K562 (cell line): ENCODE measurements around the gene PLEKHS1. TPM values are rescaled to one million over a fixed set of nuclear protein-coding genes. Genes with fewer than 3 reads are reported as not detected.

Experiments
- ATAC-seq: fragments of 200-7000 bp; cut with Tn5 transposase; 3 replicates; pipeline ENCODE4 v1.9.1; 2020; ENCODE audit warnings: moderate library complexity
- BruUV-seq: library from RNA; stranded (reverse); fragments of 400-500 nt; replicated peaks from 2 replicates; lab custom pipeline; 2021; lab: Mats Ljungman, UMichigan
- CTCF ChIA-PET: fragments of 300-600 bp; formaldehyde crosslinking; extraction: SDS; loops from one replicate; lab custom pipeline; 2021; ENCODE audit warnings: low intra/inter-chr PET ratio; lab: Yijun Ruan, JAX
- POLR2A ChIA-PET: fragments of 300-600, 350-650 bp; sonication (Branson Sonifier 250); formaldehyde crosslinking; extraction: SDS; loops from one replicate; lab custom pipeline; 2021; ENCODE audit warnings: antibody characterized with exemption, inconsistent platforms; lab: Yijun Ruan, JAX
- DNase-seq, 4 experiments: peaks; one replicate each; pipeline versions ENCODE4 v3.0.0 to v3.0.0-alpha.2; 2011 to 2018; ENCODE audit warnings: low spot score in 3 of 4, mixed read lengths in 3 of 4; ENCODE audit errors: extremely low read depth in 1 of 4
- FAIRE-seq: peaks from 2 replicates; lab custom pipeline; 2011; peaks lifted over from hg19 to GRCh38; lab: Jason Lieb, UNC
- H2AFZ ChIP-seq: 2 replicates; pipeline ENCODE4 v1.6.0; 2011; ENCODE audit warnings: low read depth, low read length, control low read depth, inconsistent platforms
- H3K27ac ChIP-seq: fragments of 200-600 bp; 3 replicates; pipeline ENCODE4 v1.8.0; 2011; ENCODE audit warnings: low read depth, mild to moderate bottlenecking, control low read depth, inconsistent platforms, low read length, moderate library complexity, mixed read lengths; ENCODE audit errors: extremely low read depth
- H3K27me3 ChIP-seq, 2 experiments: fragments of 300-600 bp in 1 of 2; 2 replicates in 1 of 2; 3 replicates in 1 of 2; pipeline versions ENCODE4 v1.6.0 to v1.8.0; 2011; ENCODE audit warnings: inconsistent platforms in 2 of 2, low read length in 2 of 2, mild to moderate bottlenecking in 1 of 2, mixed read lengths in 1 of 2, moderate library complexity in 1 of 2; ENCODE audit not compliant: control insufficient read depth in 2 of 2, insufficient read depth in 2 of 2
- H3K36me3 ChIP-seq: fragments of 300-600 bp; 3 replicates; pipeline ENCODE4 v1.8.0; 2011; ENCODE audit warnings: mild to moderate bottlenecking, low read length, inconsistent platforms; ENCODE audit not compliant: control insufficient read depth, insufficient read depth
- H3K4me1 ChIP-seq, 2 experiments: fragments of 200-600 bp in 1 of 2; replicated peaks in 1 of 2; 2 replicates in 1 of 2; 3 replicates in 1 of 2; pipeline versions ENCODE4 v1.5.1 to v1.8.0; 2011; ENCODE audit warnings: inconsistent platforms in 2 of 2, low read length in 2 of 2, mild to moderate bottlenecking in 1 of 2, mixed read lengths in 1 of 2, moderate library complexity in 1 of 2; ENCODE audit not compliant: control insufficient read depth in 2 of 2, insufficient read depth in 2 of 2
- H3K4me2 ChIP-seq: 2 replicates; pipeline ENCODE4 v1.6.1; 2011; ENCODE audit warnings: low read length, control low read depth, inconsistent platforms, mixed read lengths; ENCODE audit not compliant: insufficient read depth
- H3K4me3 ChIP-seq: fragments of 200-600 bp; sonication (generic), shearing (Covaris generic); 2 replicates; pipeline ENCODE4 v1.5.1; 2016; ENCODE audit warnings: control low read depth, inconsistent platforms
- H3K79me2 ChIP-seq: fragments of 200-600 bp; 3 replicates; pipeline ENCODE4 v1.8.0; 2011; ENCODE audit warnings: low read length, inconsistent platforms; ENCODE audit not compliant: control insufficient read depth, insufficient read depth
- H3K9ac ChIP-seq, 2 experiments: 2 replicates each; pipeline versions ENCODE4 v1.6.0 to v1.6.1; 2011; ENCODE audit warnings: low read depth in 2 of 2, low read length in 2 of 2, control low read depth in 1 of 2, inconsistent platforms in 1 of 2, mild to moderate bottlenecking in 1 of 2, mixed read lengths in 1 of 2; ENCODE audit not compliant: insufficient read depth in 1 of 2
- H3K9me1 ChIP-seq: one replicate; pipeline ENCODE4 v1.6.0; 2011; ENCODE audit warnings: inconsistent platforms, mild to moderate bottlenecking, low read length, moderate library complexity; ENCODE audit not compliant: control insufficient read depth, insufficient read depth
- H3K9me3 ChIP-seq: replicated peaks from 2 replicates; pipeline ENCODE4 v1.5.1; 2011; ENCODE audit warnings: low read depth, low read length, inconsistent platforms; ENCODE audit not compliant: control insufficient read depth, insufficient read depth
- H4K20me1 ChIP-seq: replicated peaks from 2 replicates; pipeline ENCODE4 v1.6.1; 2011; ENCODE audit warnings: low read length, inconsistent platforms, mixed read lengths; ENCODE audit not compliant: control insufficient read depth, insufficient read depth
- CBFB ChIP-seq: sonication (generic); formaldehyde crosslinking; IDR thresholded peaks from 2 replicates; pipeline ENCODE4 v1.4.0; 2020; ENCODE audit warnings: mild to moderate bottlenecking, missing genetic modification reagents
- CBX1 ChIP-seq: sonication (generic); IDR thresholded peaks from 2 replicates; pipeline ENCODE4 v1.6.1; 2016; ENCODE audit warnings: antibody characterized with exemption, low read depth, mild to moderate bottlenecking
- CBX2 ChIP-seq: fragments of 200-600 bp; sonication (generic); IDR thresholded peaks from one replicate; pipeline ENCODE4 v1.6.1; 2012; ENCODE audit warnings: mild to moderate bottlenecking, low read length, inconsistent platforms; ENCODE audit not compliant: insufficient read depth, poor library complexity, severe bottlenecking
- CHD4 ChIP-seq: fragments of 200-600 bp; sonication (generic); IDR thresholded peaks from 3 replicates; pipeline ENCODE4 v1.6.1; 2012; ENCODE audit warnings: low read depth, mild to moderate bottlenecking, mixed read lengths, low read length, inconsistent platforms; ENCODE audit not compliant: insufficient read depth, insufficient replicate concordance, poor library complexity, severe bottlenecking
- ETV6 ChIP-seq, 3 experiments: fragments of 150-350 bp in 1 of 3; sonication (generic) in 1 of 3; formaldehyde crosslinking in 1 of 3; IDR thresholded peaks; 2 replicates each; pipeline versions ENCODE4 v1.6.1 to v1.8.0; 2014 to 2022; ENCODE audit warnings: borderline replicate concordance in 2 of 3, low read depth in 2 of 3, antibody characterized with exemption in 1 of 3, low read length in 1 of 3, mild to moderate bottlenecking in 1 of 3, missing genetic modification reagents in 1 of 3
- GATAD2A ChIP-seq: fragments of 450-650 bp; IDR thresholded peaks from 2 replicates; pipeline ENCODE4 v1.6.1; 2017
- HSF4 ChIP-seq: fragments of 250-450 bp; sonication (Bioruptor Pico); IDR thresholded peaks from 2 replicates; pipeline ENCODE4 v2.1.2; 2022; ENCODE audit warnings: mild to moderate bottlenecking, moderate library complexity, borderline replicate concordance
- NR2C2 ChIP-seq, 2 experiments: fragments of 200-800 bp in 1 of 2; sonication (Bioruptor generic) in 1 of 2; sonication (generic) in 1 of 2; formaldehyde crosslinking in 1 of 2; IDR thresholded peaks; 2 replicates each; pipeline versions ENCODE4 v1.6.1 to v1.8.0; 2016 to 2022; ENCODE audit warnings: mild to moderate bottlenecking in 1 of 2, missing compliant biosample characterization in 1 of 2, missing genetic modification characterization in 1 of 2, missing genetic modification reagents in 1 of 2
- SOX6 ChIP-seq: fragments of 450-650 bp; IDR thresholded peaks from 2 replicates; pipeline ENCODE4 v1.6.1; 2014; ENCODE audit warnings: mild to moderate bottlenecking
- TAF15 ChIP-seq: fragments of 200-400 bp; formaldehyde crosslinking; IDR thresholded peaks from 2 replicates; pipeline ENCODE4 v1.6.1; 2017; ENCODE audit warnings: mild to moderate bottlenecking, low read depth, low read length, moderate library complexity
- TCF3 ChIP-seq: sonication (generic); formaldehyde crosslinking; IDR thresholded peaks from 2 replicates; pipeline ENCODE4 v1.4.0; 2020; ENCODE audit warnings: mild to moderate bottlenecking, missing genetic modification reagents
- ZNF121 ChIP-seq: sonication (generic); formaldehyde crosslinking; conservative IDR thresholded peaks from 2 replicates; pipeline ENCODE4 v1.8.0; 2022; ENCODE audit warnings: missing genetic modification reagents
- ZNF146 ChIP-seq: IDR thresholded peaks from one replicate; pipeline ENCODE4 v1.6.1; 2018; ENCODE audit warnings: missing compliant biosample characterization; ENCODE audit not compliant: unreplicated experiment
- WGBS: fragments of 100-300 bp; shearing (Covaris generic); methylation state at CpG from one replicate; pipeline ENCODE4 v1.1.6; 2016; ENCODE audit warnings: low coverage, mixed read lengths; ENCODE audit not compliant: insufficient coverage; ENCODE audit errors: missing lambda C conversion rate; 5-methylcytosine and 5-hydroxymethylcytosine counted together
- in situ Hi-C: fragments of 300-500 bp; cut with MboI; formaldehyde crosslinking; loops from 4 replicates; pipeline ENCODE4 v1.15.0; 2018; ENCODE audit warnings: inconsistent platforms, mixed read lengths
- intact Hi-C: fragments of 100-400 bp; cut with micrococcal nuclease; formaldehyde crosslinking; loops from 2 replicates; pipeline ENCODE4 v1.14.2; 2022
- polyA plus RNA-seq, 8 experiments: library from polyadenylated mRNA; depleted of rRNA in 4 of 8; stranded (reverse) in 5 of 8; unstranded in 3 of 8; fragments of >200 nt; fragmentation: Nextera tagmentation in 2 of 8; fragmentation: Illumina TruSeq in 1 of 8; extraction: Ambion mirVana in 2 of 8; extraction: Trizol in 1 of 8; gene quantifications; 2 replicates each; pipeline versions ENCODE4 v1.2.1 to v1.2.3, GENCODE V29; 2011 to 2014; ENCODE audit warnings: inconsistent platforms in 1 of 8, missing spikeins in 1 of 8
- total RNA-seq, 7 experiments: library from RNA; depleted of rRNA in 6 of 7; stranded (reverse); fragments of >200 nt in 6 of 7; fragmentation: Illumina TruSeq in 2 of 7; extraction: Trizol in 2 of 7; gene quantifications; 2 replicates each; pipeline versions ENCODE4 v1.2.1 to v1.2.3, GENCODE V29; 2011 to 2021; ENCODE audit warnings: low replicate concordance in 1 of 7
- TF ChIP-seq, protein P1 (sequence below): fragments of 450-650 bp; formaldehyde crosslinking; IDR thresholded peaks from 2 replicates; pipeline ENCODE4 v1.4.0; 2020; ENCODE audit warnings: mild to moderate bottlenecking, moderate library complexity

Gene PLEKHS1
- total and polyA plus RNA-seq, 9 of the 15 experiments (the other 6 are each of a cell fraction or from before 2014, with no cell fraction given), result not detected

DNA sequence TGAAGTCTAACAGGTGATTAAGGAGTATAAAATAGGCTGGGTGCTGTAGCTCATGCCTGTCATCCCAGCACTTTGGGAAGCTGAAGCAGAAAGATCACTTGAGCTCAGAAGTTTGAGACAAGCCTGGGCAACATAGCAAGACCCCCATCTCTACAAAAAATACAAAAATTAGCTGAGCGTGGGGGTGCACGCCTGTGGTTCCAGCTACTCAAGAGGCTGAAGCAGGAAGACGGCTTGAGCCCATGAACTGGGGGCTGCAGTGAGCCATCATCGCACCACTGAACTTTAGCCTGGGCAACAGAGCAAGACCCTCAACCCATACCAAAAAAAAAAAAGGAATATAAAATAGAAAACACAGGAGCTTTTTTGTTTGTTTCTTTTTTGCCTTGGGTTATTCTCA lies 55.0 kb downstream of the PLEKHS1 start:
- WGBS, result 0% methylated on average over 2 of the region's 4 CpGs
- Histone ChIP-seq H3K4me3 (no peak overlapping the region), H3K4me2 (no peak overlapping the region), H3K79me2 (no peaks in the 10 kb centered on the region), H3K27me3 (peaks cover 0 to 7% of the 10 kb centered on the region in 2 experiments; a peak in 1 of 5 replicates), H4K20me1 (no peaks in the 10 kb centered on the region), H2AFZ (no peak overlapping the region), H3K4me1 (no peaks in the 10 kb centered on the region; a peak in 1 of 5 replicates), H3K9me3 (no peaks in the 10 kb centered on the region), H3K36me3 (no peaks in the 10 kb centered on the region), H3K9me1 (no peaks in the 10 kb centered on the region), H3K9ac (no peak overlapping the region), H3K27ac (no peak overlapping the region)
- intact Hi-C loops (loop anchor here (5.0 kb wide), 1 partner anchor 36 kb away; no protein-coding TSS in a partner anchor), in situ Hi-C loops (no loop called here)
- DNase-seq (no peak), FAIRE-seq (no peak), ATAC-seq (no peak)
- ChIA-PET POLR2A (interaction anchor here (0.9 to 1.1 kb wide), 2 partner anchors 19 to 59 kb away, joined by 3 read pairs; no protein-coding TSS in a partner anchor), CTCF (no interaction called here)
- TF ChIP-seq, protein P1, sequence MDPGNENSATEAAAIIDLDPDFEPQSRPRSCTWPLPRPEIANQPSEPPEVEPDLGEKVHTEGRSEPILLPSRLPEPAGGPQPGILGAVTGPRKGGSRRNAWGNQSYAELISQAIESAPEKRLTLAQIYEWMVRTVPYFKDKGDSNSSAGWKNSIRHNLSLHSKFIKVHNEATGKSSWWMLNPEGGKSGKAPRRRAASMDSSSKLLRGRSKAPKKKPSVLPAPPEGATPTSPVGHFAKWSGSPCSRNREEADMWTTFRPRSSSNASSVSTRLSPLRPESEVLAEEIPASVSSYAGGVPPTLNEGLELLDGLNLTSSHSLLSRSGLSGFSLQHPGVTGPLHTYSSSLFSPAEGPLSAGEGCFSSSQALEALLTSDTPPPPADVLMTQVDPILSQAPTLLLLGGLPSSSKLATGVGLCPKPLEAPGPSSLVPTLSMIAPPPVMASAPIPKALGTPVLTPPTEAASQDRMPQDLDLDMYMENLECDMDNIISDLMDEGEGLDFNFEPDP (CRISPR knock-in tag), result no peak
- peak; percentile 75 for TF ChIP-seq ZNF121 (CRISPR knock-in tag)
- BruUV-seq, result no TSS peak

DNA sequence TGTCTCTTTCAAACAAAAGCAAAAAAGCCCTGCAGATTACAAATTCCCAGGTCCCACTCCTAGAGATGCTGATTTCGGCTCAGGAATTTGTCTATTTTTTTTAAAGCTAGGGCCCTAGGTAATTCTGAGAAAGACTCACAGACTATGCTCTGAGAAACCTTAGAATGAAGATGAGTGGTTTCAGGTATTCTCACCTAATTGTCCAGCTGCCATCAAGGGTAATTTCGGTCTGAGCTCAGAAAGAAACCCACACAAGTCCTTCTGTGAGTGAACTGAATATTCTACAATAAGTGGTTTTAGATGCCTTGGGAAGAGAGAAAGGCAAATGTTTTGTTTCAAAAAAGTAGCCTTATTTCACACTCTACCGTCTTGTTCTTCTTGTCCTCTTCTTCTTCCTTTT lies 56.7 kb downstream of the PLEKHS1 start:
- in situ Hi-C loops, result no loop called here
- intact Hi-C loops, result loop anchor here (5.0 kb wide), 1 partner anchor 34 kb away; no protein-coding TSS in a partner anchor
- H3K4me3 ChIP-seq, result no peak overlapping the region
- ATAC-seq (no peak), DNase-seq (no peak), FAIRE-seq (no peak)
- H3K4me2 ChIP-seq, result no peak overlapping the region
- H3K27me3 ChIP-seq, result peaks cover 0 to 7% of the 10 kb centered on the region in 2 experiments; a peak in 1 of 5 replicates
- H3K27ac ChIP-seq, result no peak overlapping the region
- H3K9me3 ChIP-seq, result no peaks in the 10 kb centered on the region
- no peak overlapping the region for H2AFZ ChIP-seq
- H3K9ac ChIP-seq, result no peak overlapping the region
- no TSS peak for BruUV-seq
- H3K36me3 ChIP-seq, result no peaks in the 10 kb centered on the region
- no peaks in the 10 kb centered on the region for H3K79me2 ChIP-seq
- ChIA-PET CTCF (no interaction called here), POLR2A (no interaction called here)
- no peaks in the 10 kb centered on the region for H3K4me1 ChIP-seq
- no peaks in the 10 kb centered on the region for H3K9me1 ChIP-seq
- WGBS, result 0% methylated on average over 3 of the region's 3 CpGs
- H4K20me1 ChIP-seq, result no peaks in the 10 kb centered on the region
- no peak for TF ChIP-seq ETV6 (IDR thresholded peaks at IDR 0.05; ENCODE audit: borderline replicate concordance in 1 of 2, low read depth in 2 of 2, low read length in 1 of 2)
- TF ChIP-seq ETV6 (CRISPR knock-in tag; IDR thresholded peaks at IDR 0.05; ENCODE audit: borderline replicate concordance), result no peak
- TF ChIP-seq CBFB (CRISPR knock-in tag), result no peak
- no peak for TF ChIP-seq CHD4
- no peak for TF ChIP-seq NR2C2 (CRISPR knock-in tag; IDR thresholded peaks at IDR 0.05)
- TF ChIP-seq NR2C2 (tag; IDR thresholded peaks at IDR 0.05), result no peak
- no peak for TF ChIP-seq SOX6
- TF ChIP-seq CBX1, result no peak
- no peak for TF ChIP-seq TCF3 (CRISPR knock-in tag)
- no peak for TF ChIP-seq CBX2
- TF ChIP-seq TAF15, result no peak
- TF ChIP-seq GATAD2A, result no peak
- no peak for TF ChIP-seq ZNF146 (CRISPR knock-in tag)
- TF ChIP-seq HSF4, result no peak
